AG04449 (cell line): Measurements from ENCODE around the gene MGAT5.

ENCODE experiments used
- CTCF ChIA-PET: fragments of 350-600 bp; formaldehyde crosslinking; extraction: SDS; loops from one replicate; lab custom pipeline; 2021; ENCODE audit warnings: antibody characterized with exemption; lab: Yijun Ruan, JAX
- POLR2A ChIA-PET: fragments of 400-600, 350-600 bp; formaldehyde crosslinking; extraction: SDS; loops from one replicate; lab custom pipeline; 2020; ENCODE audit warnings: antibody characterized with exemption, inconsistent platforms; lab: Yijun Ruan, JAX
- DNase-seq: peaks from one replicate; pipeline ENCODE4 v3.0.0-alpha.2; 2010; ENCODE audit warnings: low read depth, low spot score
- H3K4me3 ChIP-seq: 2 replicates; pipeline ENCODE4 v1.5.1; 2011; ENCODE audit warnings: low read depth, mild to moderate bottlenecking, control low read depth, low read length
- TF ChIP-seq, protein P1 (sequence below): IDR thresholded peaks from one replicate; pipeline ENCODE4 v1.5.1; 2011; ENCODE audit warnings: mild to moderate bottlenecking, moderate library complexity, low read length, control low read depth, inconsistent platforms; ENCODE audit not compliant: insufficient read depth; ENCODE audit errors: missing control alignments

Gene MGAT5

DNA sequence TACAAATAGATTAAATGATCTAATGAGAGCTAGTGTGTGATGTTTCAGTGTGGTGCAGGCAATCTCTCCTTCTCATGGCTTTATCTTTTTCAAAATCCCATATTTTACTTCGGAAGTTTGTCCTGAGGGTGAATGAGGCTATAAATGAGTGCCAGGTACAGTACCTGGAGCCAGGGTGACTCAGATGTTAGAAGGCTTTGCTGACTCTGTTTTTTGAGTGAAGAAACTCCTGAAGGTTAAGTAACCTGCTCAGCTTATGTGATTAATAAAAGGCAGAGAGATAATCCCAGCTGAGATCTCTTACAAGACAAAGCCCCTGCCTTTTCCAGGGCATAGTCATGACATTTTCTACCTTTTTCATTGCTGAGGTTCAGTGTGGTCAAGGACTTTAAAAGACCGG, 52.6 kb downstream of the MGAT5 start:
- ChIA-PET CTCF (interaction anchor here (4.0 kb wide), 1 partner anchor 144 kb away, joined by 14 read pairs; no protein-coding TSS in a partner anchor), POLR2A (no interaction called here)
- DNase-seq: no peak
- TF ChIP-seq, protein P1, sequence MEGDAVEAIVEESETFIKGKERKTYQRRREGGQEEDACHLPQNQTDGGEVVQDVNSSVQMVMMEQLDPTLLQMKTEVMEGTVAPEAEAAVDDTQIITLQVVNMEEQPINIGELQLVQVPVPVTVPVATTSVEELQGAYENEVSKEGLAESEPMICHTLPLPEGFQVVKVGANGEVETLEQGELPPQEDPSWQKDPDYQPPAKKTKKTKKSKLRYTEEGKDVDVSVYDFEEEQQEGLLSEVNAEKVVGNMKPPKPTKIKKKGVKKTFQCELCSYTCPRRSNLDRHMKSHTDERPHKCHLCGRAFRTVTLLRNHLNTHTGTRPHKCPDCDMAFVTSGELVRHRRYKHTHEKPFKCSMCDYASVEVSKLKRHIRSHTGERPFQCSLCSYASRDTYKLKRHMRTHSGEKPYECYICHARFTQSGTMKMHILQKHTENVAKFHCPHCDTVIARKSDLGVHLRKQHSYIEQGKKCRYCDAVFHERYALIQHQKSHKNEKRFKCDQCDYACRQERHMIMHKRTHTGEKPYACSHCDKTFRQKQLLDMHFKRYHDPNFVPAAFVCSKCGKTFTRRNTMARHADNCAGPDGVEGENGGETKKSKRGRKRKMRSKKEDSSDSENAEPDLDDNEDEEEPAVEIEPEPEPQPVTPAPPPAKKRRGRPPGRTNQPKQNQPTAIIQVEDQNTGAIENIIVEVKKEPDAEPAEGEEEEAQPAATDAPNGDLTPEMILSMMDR: no peak
- no peak overlapping the region for H3K4me3 ChIP-seq

DNA sequence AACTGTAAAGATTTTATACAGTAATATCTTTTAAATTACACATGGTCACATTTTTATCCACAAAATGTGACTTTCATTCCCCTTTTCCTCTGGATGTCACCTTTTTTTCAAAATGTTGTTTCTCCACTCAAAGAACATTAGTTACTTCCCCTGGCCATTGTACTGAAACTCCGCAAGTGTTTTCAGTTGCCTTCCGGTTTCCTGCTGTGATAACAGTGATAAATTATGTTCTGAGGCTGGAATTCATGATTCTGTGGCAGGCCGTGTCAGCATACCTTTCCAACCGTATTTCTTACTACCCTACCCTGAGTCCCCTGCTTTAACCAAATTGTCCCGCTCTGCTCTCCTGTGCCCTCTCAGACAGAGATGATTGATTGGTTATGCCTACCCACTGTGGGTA, 53.5 kb downstream of the MGAT5 start:
- H3K4me3 ChIP-seq: no peak overlapping the region
- CTCF ChIA-PET: interaction anchor here (4.0 kb wide), 1 partner anchor 144 kb away, joined by 14 read pairs; no protein-coding TSS in a partner anchor
- TF ChIP-seq, protein P1: no peak
- POLR2A ChIA-PET: no interaction called here
- no peak for DNase-seq

DNA sequence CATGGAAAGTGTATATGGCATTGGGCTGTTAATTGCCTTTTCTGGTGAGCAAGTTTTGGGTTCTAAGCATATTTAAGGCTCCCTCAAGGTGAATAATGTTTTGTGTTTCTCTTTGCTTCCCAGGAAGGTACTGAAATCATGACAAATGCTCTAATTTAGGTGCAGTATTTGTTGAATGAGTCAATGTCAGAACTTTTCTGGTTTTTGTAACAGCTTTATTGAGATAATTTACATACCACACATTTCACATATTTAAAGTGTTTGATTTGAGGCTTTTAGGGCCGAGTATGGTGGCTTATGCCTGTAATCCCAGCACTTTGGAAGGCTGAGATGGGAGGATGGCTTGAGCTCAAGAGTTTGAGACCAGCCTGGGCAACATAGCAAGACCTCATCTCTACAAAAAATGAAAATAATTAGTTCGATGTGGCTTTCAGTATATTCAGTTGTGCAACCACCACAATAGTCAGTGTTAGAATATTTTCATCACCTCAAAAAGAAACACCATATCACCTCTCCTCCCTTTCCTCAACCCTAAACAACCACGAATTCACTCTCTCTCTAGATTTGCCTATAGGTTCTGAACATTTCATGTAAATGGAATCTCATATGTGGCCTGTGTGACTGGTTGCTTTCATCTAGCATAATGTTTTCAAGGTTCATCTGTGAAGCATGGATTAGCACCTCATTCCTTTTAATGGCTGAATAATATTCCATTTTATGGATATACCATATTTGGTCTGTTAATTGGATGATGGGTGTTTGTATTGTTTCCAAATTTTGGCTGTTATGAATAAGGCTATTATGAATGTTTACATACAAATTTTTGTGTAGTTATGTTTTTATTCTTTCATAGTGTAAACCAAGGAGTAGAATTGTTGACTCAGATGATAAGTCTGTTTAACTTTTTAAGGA, 54.9 kb downstream of the MGAT5 start:
- TF ChIP-seq, protein P1: no peak
- H3K4me3 ChIP-seq: no peak overlapping the region
- CTCF ChIA-PET: interaction anchor here (0.9 kb wide), 1 partner anchor 63 kb away, joined by 3 read pairs; no protein-coding TSS in a partner anchor
- DNase-seq: no peak
- POLR2A ChIA-PET: no interaction called here

DNA sequence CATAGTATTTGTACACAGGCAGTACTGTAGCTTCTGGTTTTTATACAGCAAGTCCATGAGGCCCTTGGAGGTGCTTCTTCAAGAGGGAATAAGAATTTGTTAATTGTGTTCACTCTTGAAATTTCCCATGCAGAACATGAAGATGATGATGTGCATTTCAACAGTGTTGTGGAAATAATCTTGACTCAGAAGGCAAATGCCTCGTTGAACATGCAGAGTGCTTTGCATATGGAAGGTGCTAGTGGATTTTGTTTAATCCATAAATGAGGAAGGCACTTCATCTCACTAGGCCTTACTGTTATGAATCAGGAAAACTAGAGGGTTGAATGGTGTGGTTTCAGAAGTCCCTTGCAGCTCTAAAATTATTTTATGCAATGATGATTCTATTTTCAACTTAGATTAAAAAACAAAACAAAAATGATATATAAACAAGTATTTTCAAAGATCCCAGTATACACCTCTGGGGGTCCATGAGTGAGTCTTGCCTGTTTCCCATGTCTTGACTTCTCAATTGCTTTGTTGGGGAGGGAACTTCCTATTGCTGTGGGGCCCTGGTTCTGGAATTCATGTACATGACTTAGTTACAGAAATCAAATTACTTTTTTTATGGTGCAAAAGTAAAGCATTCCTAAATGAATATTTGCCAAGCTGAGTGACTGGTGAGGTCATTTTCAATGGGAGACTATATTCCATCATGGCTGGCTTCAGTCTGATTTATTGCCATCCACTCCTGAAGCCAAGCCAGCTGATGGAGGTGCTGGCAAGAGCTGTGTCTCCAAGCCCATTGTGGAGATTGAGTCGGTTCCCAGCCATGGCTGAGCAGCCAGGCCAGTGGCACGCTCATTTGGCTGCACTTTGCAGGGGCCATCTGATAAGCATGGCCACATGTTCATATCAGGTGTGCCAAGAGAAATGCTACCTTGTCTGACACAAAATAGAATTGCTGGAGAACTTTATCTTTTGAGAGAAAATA, 56.5 kb downstream of the MGAT5 start:
- ChIA-PET POLR2A (no interaction called here), CTCF (interaction anchor here (0.8 to 1.1 kb wide), 2 partner anchors 13 to 39 kb away, joined by 3 read pairs; no protein-coding TSS in a partner anchor)
- TF ChIP-seq, protein P1: no peak
- no peak overlapping the region for H3K4me3 ChIP-seq
- DNase-seq: no peak

DNA sequence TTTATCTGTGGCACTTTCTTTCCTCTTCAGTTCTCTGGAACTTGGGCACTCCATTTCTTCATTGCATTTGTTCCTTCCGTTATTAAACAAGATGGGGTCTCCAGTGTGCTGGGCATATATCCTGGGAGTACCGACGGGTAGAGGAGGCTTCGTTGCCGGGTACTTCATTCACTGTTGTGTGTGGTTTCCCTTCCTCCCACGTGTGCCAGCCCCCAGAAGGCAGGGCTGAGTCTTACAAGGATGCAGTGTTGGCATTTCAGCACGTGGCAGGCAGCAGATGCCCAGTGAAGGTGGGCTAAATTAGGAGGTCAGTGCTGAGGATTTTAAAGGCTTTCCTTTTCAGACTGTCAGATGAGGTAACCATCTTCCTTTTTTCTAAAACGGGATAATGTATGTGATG, 58.6 kb downstream of the MGAT5 start:
- ChIA-PET POLR2A (no interaction called here), CTCF (no interaction called here)
- no peak overlapping the region for H3K4me3 ChIP-seq
- TF ChIP-seq, protein P1: no peak
- no peak for DNase-seq
